Measurements from ENCODE around the gene SOX6.

DNA sequence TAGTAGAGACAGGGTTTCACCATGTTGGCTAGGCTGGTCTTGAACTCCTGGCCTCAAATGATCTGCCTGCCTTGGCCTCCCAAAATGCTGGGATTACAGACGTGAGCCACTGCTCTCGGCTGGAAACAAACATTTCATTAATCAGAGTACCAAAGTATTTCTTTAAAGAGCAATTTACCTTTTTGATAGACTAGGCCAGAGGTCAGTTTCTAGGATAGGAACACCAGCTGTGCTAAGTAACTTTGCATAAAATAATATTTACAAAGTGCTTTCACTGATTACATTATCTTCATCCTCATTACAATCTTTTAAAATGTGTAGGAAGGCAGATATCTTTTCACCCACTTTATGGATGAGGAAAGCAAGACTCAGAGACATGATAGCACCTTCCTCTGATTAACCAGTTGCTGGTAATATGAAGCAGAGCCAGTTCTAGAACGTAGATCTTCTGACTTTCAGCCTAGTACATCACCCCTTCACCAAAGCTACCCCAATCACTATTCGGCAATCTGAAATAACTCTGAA is 355.2 kb downstream of the SOX6 start:
- TF ChIP-seq, protein P1, sequence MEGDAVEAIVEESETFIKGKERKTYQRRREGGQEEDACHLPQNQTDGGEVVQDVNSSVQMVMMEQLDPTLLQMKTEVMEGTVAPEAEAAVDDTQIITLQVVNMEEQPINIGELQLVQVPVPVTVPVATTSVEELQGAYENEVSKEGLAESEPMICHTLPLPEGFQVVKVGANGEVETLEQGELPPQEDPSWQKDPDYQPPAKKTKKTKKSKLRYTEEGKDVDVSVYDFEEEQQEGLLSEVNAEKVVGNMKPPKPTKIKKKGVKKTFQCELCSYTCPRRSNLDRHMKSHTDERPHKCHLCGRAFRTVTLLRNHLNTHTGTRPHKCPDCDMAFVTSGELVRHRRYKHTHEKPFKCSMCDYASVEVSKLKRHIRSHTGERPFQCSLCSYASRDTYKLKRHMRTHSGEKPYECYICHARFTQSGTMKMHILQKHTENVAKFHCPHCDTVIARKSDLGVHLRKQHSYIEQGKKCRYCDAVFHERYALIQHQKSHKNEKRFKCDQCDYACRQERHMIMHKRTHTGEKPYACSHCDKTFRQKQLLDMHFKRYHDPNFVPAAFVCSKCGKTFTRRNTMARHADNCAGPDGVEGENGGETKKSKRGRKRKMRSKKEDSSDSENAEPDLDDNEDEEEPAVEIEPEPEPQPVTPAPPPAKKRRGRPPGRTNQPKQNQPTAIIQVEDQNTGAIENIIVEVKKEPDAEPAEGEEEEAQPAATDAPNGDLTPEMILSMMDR (IDR thresholded peaks at IDR 0.05): no peak
- TF ChIP-seq EZH2phosphoT487 (IDR thresholded peaks at IDR 0.05): no peak
